Measurements from ENCODE around the gene ODC1.
A peak's percentile ranks its signal among the peaks of the same experiment; 100 is the strongest.

ODC1 gene

DNA sequence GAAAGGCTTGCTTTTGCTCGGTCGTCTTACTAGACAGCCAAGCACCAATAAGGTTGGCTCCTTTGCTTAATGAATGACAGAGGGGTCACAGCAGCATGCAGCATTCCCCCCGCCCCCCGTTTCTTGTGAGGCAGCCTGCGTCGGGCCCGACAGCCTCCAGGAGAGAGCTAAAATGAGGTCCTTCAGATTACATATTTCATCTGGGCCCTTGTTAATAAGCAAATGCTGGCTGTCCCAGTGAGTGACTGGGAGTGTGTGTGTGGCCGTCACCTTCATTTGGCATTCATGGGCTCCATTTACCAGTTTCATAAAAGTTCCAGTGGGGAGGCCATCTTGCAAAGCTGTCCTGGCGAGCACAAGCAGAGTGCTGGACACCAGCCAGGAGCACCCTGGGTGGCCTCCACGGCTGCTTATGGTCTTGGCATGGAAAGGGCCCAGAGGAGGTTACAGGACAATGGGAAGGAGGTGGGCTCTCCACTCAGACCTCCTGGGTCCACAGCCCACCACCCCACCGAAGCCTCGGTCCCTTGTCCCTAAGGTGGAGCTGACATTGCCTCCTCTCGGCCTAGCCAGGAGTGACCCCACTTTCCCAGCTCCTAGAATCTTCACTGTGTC lies 37.2 kb downstream of the ODC1 start:
- no peak for DNase-seq (ENCODE audit: low read depth in 1 of 2, low spot score in 1 of 2)
- in situ Hi-C loops (cut with HindIII; ENCODE audit: low pct_unique_long_range_greater_than_20kb, low sequenced_read_pairs) = no loop called here
- no peak for TF ChIP-seq JUND (IDR thresholded peaks at IDR 0.05; ENCODE audit: low read depth)

DNA sequence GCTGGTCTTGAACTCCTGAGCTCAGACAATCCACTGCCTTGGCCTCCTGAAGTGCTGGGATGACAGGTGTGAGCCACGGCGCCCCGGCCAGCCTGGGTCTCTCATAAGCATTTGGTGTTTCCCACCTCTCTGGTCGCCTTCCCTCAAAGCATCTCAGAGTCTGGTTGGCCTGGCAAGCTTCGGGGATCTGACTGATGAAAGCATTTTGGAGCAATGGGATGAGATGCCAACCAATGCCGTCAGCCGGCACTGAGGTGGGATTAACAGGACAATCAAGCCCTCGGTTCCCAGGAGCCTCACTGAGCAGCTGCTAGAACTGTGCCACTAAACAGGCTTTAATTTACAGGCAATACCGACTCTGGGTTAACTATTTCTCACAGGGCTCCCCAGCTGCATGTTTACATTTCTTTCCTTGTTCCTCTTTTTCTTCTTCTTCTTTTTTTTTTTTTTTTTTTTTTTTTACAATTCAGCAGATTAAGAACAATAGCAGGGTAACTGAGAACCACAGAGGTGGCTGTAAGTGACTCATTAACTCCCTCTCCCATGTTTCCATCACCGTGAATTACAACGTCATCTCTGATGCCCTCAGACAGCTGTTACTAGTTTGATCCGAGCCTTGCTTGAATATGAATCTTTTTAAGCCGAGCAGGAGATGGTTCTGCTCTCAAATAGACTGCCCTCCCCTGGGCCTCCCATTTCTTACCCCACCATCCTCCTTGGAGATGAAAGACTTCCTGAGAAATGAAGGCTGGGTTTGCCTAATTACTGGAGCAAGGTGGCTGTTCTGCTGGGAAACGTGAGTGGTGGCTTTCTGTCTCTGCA lies 37.9 kb downstream of the ODC1 start:
- no peak for DNase-seq (ENCODE audit: low read depth in 1 of 2, low spot score in 1 of 2)
- no peak for TF ChIP-seq JUND (IDR thresholded peaks at IDR 0.05; ENCODE audit: low read depth)

GRCh38 chr2:10408649-10409579 lies 39.2 kb downstream of the ODC1 start:
- no peak for TF ChIP-seq JUND (IDR thresholded peaks at IDR 0.05; ENCODE audit: low read depth)
- DNase-seq (ENCODE audit: low read depth in 1 of 2, low spot score in 1 of 2) = peak; percentile 74 to 90
- in situ Hi-C loops (cut with HindIII; ENCODE audit: low pct_unique_long_range_greater_than_20kb, low sequenced_read_pairs) = no loop called here

More for the DNA sequence above, 37.9 kb downstream of the ODC1 start:
- in situ Hi-C loops (cut with HindIII; ENCODE audit: low pct_unique_long_range_greater_than_20kb, low sequenced_read_pairs) = no loop called here

DNA sequence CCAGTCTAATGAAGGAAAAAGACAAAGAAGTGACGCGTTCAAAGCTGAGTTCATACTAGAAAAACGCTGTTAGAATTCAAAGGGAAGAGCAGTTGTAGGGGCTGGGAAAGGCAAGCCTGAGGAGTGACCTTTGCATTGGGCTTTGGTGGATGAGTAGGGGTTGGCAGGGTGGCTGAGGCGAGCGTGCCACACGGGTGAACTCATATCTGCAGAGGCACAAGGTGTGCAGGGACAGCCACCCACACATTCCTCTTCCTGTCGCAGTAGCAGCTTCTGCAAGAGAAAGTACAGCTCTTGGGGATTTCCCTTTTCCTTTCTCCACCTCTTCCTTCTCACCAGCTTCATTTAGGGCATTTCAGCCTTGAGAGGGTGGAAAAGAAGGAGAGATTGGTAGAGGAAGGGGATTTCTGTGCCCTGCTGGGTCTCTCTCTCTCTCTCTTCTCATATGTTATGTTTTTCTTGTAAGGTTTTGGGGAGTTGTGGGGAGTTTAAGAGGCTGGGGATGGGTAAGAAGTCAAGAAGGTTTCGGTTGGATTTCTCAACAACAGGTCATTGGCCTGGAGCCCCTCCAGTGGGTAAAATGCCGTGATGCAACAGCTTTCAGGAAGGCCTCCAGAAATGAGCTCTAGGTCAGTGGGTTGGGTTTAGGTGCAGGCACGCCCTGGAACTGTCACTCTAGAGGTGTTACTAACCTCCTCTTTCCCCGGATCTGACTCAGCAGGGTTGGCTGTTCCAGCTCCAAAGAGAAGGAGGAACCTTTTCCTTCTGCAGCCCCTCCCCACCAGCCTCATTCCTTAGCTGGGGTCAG lies 40.1 kb downstream of the ODC1 start:
- in situ Hi-C loops (cut with HindIII; ENCODE audit: low pct_unique_long_range_greater_than_20kb, low sequenced_read_pairs) = no loop called here
- no peak for TF ChIP-seq JUND (IDR thresholded peaks at IDR 0.05; ENCODE audit: low read depth)
- peak; percentile 45 to 82 for DNase-seq (ENCODE audit: low read depth in 1 of 2, low spot score in 1 of 2)

DNA sequence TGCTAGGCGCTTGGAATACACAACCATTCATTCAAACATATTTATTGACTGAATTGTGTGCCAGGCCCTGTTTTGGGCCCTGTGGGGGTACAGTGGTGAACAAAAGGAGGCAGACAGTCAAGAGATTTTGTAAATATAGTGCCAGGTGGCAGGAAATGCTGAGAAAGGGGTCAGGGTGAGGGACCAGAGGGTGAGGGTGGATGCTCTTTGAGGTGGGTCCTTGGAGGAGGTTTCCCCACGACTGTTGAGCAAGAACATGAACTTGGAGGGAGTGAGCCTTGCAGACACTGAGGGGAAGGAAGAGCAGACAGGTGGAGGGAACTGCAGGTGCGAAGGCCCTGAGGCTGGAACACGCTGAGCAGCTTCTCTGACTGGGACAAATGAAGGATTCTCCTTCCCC lies 40.7 kb downstream of the ODC1 start:
- no peak for DNase-seq (ENCODE audit: low read depth in 1 of 2, low spot score in 1 of 2)
- in situ Hi-C loops (cut with HindIII; ENCODE audit: low pct_unique_long_range_greater_than_20kb, low sequenced_read_pairs) = no loop called here
- no peak for TF ChIP-seq JUND (IDR thresholded peaks at IDR 0.05; ENCODE audit: low read depth)

- in situ Hi-C loops (cut with HindIII; ENCODE audit: low pct_unique_long_range_greater_than_20kb, low sequenced_read_pairs) = no loop called here
- no peak for DNase-seq (ENCODE audit: low read depth in 1 of 2, low spot score in 1 of 2)
- TF ChIP-seq JUND (IDR thresholded peaks at IDR 0.05; ENCODE audit: low read depth) = no peak
Observed at GRCh38 chr2:10406491-10407188, 41.5 kb downstream of the ODC1 start.

DNA sequence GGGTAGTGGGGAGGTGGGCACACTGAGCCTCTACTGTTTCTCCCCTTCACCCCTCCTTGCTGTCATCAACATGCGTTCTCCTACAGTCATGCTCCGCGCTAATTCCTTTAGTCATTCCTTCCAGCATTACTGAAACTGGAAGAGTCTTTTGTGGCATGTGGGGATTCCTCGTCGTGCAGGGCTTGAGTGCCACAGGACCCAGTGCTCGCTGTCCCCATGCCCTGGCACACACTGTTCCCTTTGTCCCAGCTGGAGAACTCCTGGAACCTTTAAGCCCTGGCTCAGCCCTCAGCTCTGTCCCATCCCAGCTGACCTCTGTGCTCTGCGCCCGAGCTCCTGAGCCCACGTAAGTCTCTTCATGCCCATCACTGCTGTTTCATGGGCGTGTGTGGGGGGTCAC lies 42.1 kb downstream of the ODC1 start:
- in situ Hi-C loops (cut with HindIII; ENCODE audit: low pct_unique_long_range_greater_than_20kb, low sequenced_read_pairs) = no loop called here
- no peak for TF ChIP-seq JUND (IDR thresholded peaks at IDR 0.05; ENCODE audit: low read depth)

GRCh38 chr2:10405448-10405847 lies 42.7 kb downstream of the ODC1 start:
- TF ChIP-seq JUND (IDR thresholded peaks at IDR 0.05; ENCODE audit: low read depth) = peak; percentile 85
- in situ Hi-C loops (cut with HindIII; ENCODE audit: low pct_unique_long_range_greater_than_20kb, low sequenced_read_pairs) = no loop called here
- DNase-seq (ENCODE audit: low read depth in 1 of 2, low spot score in 1 of 2) = peak; percentile 83 to 92

More for the DNA sequence above, 42.1 kb downstream of the ODC1 start:
- DNase-seq (ENCODE audit: low read depth in 1 of 2, low spot score in 1 of 2) = no peak

DNA sequence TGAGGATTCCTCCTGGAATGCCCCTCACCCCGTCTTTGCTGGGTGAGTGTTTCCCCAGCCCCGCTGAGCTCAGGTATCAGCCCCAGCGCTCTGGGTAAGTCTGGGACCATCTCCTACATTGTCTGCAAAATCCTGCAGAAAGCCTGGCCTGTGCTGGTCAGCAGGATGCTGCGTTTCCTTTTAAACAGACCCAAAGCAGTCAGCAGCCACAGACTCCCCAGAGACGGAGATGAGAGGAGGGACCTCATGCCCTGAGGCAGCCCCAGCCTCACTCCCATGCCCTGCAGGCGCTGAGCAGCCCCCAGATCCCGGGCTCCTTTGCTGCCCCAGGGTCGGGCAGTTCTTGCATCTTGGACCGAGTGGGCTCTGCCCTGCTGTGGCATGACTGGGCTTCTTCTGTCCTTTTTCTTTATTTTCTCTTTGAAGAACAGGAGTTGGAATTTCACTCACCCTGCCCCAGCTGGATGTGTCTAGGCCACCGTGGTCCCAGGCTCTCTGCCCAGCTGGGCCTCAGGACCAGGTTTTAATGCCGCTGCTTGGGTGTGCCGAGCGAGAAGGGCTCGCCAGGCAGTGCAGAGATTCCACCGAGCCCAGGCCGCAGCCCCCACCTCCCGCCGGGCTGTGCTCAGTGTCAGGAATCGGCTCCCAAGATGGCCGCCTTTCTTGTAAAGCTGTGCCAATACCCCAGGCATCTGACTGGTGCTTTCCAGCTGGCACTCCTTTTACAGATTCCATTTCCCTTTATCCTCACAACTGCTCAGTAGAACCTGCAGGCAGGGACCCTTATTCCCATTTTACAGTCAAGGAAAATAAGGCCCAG lies 43.6 kb downstream of the ODC1 start:
- no peak for TF ChIP-seq JUND (IDR thresholded peaks at IDR 0.05; ENCODE audit: low read depth)
- DNase-seq (ENCODE audit: low read depth in 1 of 2, low spot score in 1 of 2) = peak in 1 of 2 experiments; percentile 23
- in situ Hi-C loops (cut with HindIII; ENCODE audit: low pct_unique_long_range_greater_than_20kb, low sequenced_read_pairs) = no loop called here

- DNase-seq (ENCODE audit: low read depth in 1 of 2, low spot score in 1 of 2) = no peak
- in situ Hi-C loops (cut with HindIII; ENCODE audit: low pct_unique_long_range_greater_than_20kb, low sequenced_read_pairs) = no loop called here
- TF ChIP-seq JUND (IDR thresholded peaks at IDR 0.05; ENCODE audit: low read depth) = no peak
Observed at GRCh38 chr2:10402653-10403215, 45.4 kb downstream of the ODC1 start.

All from T47D (cell line).